ENCODE results near the gene ZDHHC8. TPM values are rescaled to one million over a fixed set of nuclear protein-coding genes. Genes with fewer than 3 reads are reported as not detected.

Gene ZDHHC8
- total RNA-seq, 6 experiments from 2014 or later = 91.8 to 119 (median 99.1) TPM

- no peak overlapping the region for H3K27ac Mint-ChIP-seq
- H3K4me1 Mint-ChIP-seq (ENCODE audit: low read depth) = no peaks in the 10 kb centered on the region
- peaks cover 3% of the 10 kb centered on the region; the same call in 1 of the 2 replicates for H3K27me3 Mint-ChIP-seq (ENCODE audit: insufficient read depth)
- TF ChIP-seq CTCF (IDR thresholded peaks at IDR 0.05) = no peak
- no peaks in the 10 kb centered on the region for H3K9me3 Mint-ChIP-seq
- no peak for DNase-seq
- peaks cover 53% of the 10 kb centered on the region for H3K36me3 Mint-ChIP-seq (ENCODE audit: low read depth)
- no peak overlapping the region for H3K4me3 Mint-ChIP-seq
Observed at GRCh38 chr22:20099099-20099711, 32.4 kb upstream of the ZDHHC8 start.

- DNase-seq = no peak
- no peaks in the 10 kb centered on the region for H3K4me1 Mint-ChIP-seq (ENCODE audit: low read depth)
- H3K27me3 Mint-ChIP-seq (ENCODE audit: insufficient read depth) = peaks cover 3% of the 10 kb centered on the region; the same call in 1 of the 2 replicates
- H3K4me3 Mint-ChIP-seq = no peak overlapping the region
- peaks cover 37% of the 10 kb centered on the region for H3K36me3 Mint-ChIP-seq (ENCODE audit: low read depth)
- no peak for TF ChIP-seq CTCF (IDR thresholded peaks at IDR 0.05)
- no peak overlapping the region for H3K27ac Mint-ChIP-seq
- H3K9me3 Mint-ChIP-seq = no peaks in the 10 kb centered on the region
Observed at GRCh38 chr22:20101638-20102037, 30.0 kb upstream of the ZDHHC8 start.

GRCh38 chr22:20102203-20102780 is 29.3 kb upstream of the ZDHHC8 start:
- Mint-ChIP-seq H3K36me3 (ENCODE audit: low read depth) (peaks cover 30% of the 10 kb centered on the region), H3K27me3 (ENCODE audit: insufficient read depth) (peaks cover 3% of the 10 kb centered on the region; the same call in 1 of the 2 replicates), H3K4me3 (no peak overlapping the region), H3K27ac (no peak overlapping the region), H3K4me1 (ENCODE audit: low read depth) (no peaks in the 10 kb centered on the region), H3K9me3 (no peaks in the 10 kb centered on the region)
- no peak for DNase-seq
- peak; percentile 34 for TF ChIP-seq CTCF (IDR thresholded peaks at IDR 0.05)

GRCh38 chr22:20105456-20106204 is 26.0 kb upstream of the ZDHHC8 start:
- H3K27ac Mint-ChIP-seq = no peak overlapping the region; the same call in 1 of the 2 replicates
- H3K9me3 Mint-ChIP-seq = no peaks in the 10 kb centered on the region
- TF ChIP-seq CTCF (IDR thresholded peaks at IDR 0.05) = no peak
- no peaks in the 10 kb centered on the region for H3K4me1 Mint-ChIP-seq (ENCODE audit: low read depth)
- H3K27me3 Mint-ChIP-seq (ENCODE audit: insufficient read depth) = peaks cover 4% of the 10 kb centered on the region; the same call in 1 of the 2 replicates
- DNase-seq = no peak
- H3K4me3 Mint-ChIP-seq = no peak overlapping the region
- peaks cover 14% of the 10 kb centered on the region for H3K36me3 Mint-ChIP-seq (ENCODE audit: low read depth)

- DNase-seq = no peak
- Mint-ChIP-seq H3K4me3 (no peak overlapping the region), H3K27me3 (ENCODE audit: insufficient read depth) (peaks cover 1% of the 10 kb centered on the region; the same call in 1 of the 2 replicates), H3K9me3 (no peaks in the 10 kb centered on the region), H3K36me3 (ENCODE audit: low read depth) (peaks cover 18% of the 10 kb centered on the region), H3K4me1 (ENCODE audit: low read depth) (no peaks in the 10 kb centered on the region), H3K27ac (no peak overlapping the region)
- no peak for TF ChIP-seq CTCF (IDR thresholded peaks at IDR 0.05)
Observed at GRCh38 chr22:20106205-20106848, 25.3 kb upstream of the ZDHHC8 start.

Measured in HFFc6 (cell line).